H1 (cell line): Measurements from ENCODE around the gene SNCAIP. TPM values are rescaled to one million over a fixed set of nuclear protein-coding genes. Genes with fewer than 3 reads are reported as not detected.

Experiments
- CTCF ChIA-PET: fragments of 300-600 bp; sonication (Branson Sonifier 250); formaldehyde crosslinking; loops from one replicate; lab custom pipeline; 2021; ENCODE audit not compliant: partially characterized antibody; lab: Charles Lee
- POLR2A ChIA-PET: fragments of 300-600 bp; sonication (Branson Sonifier 250); formaldehyde crosslinking; loops from one replicate; lab custom pipeline; 2021; ENCODE audit warnings: inconsistent platforms; ENCODE audit not compliant: partially characterized antibody; lab: Charles Lee
- DNase-seq, 2 experiments: peaks; one replicate each; pipeline versions ENCODE4 v3.0.0 to v3.0.0-alpha.2; 2010 to 2022; ENCODE audit warnings: low spot score in 2 of 2, low read depth in 1 of 2, mixed read lengths in 1 of 2
- FAIRE-seq: peaks from 2 replicates; lab custom pipeline; 2011; peaks lifted over from hg19 to GRCh38; lab: Jason Lieb, UNC
- H2AFZ ChIP-seq: 2 replicates; pipeline ENCODE4 v1.8.1; 2012; ENCODE audit warnings: low read length, inconsistent platforms
- H2AK5ac ChIP-seq: 2 replicates; pipeline ENCODE4 v1.6.1; 2013; ENCODE audit warnings: low read depth, low read length
- H2BK120ac ChIP-seq: replicated peaks from 2 replicates; pipeline ENCODE3; 2013; ENCODE audit warnings: low read depth, low read length, inconsistent platforms
- H2BK12ac ChIP-seq: 2 replicates; pipeline ENCODE4 v1.6.1; 2013; ENCODE audit warnings: low read depth, low read length
- H2BK15ac ChIP-seq: 2 replicates; pipeline ENCODE4 v1.6.1; 2013; ENCODE audit warnings: low read length
- H2BK20ac ChIP-seq: 2 replicates; pipeline ENCODE4 v1.6.1; 2013; ENCODE audit warnings: low read length
- H2BK5ac ChIP-seq: 2 replicates; pipeline ENCODE4 v1.6.1; 2013; ENCODE audit warnings: low read depth, low read length
- H3K14ac ChIP-seq: 2 replicates; pipeline ENCODE4 v1.6.1; 2013; ENCODE audit warnings: inconsistent platforms; ENCODE audit not compliant: insufficient read length
- H3K18ac ChIP-seq: 2 replicates; pipeline ENCODE4 v1.6.1; 2013; ENCODE audit warnings: low read length; ENCODE audit errors: extremely low read depth
- H3K23ac ChIP-seq: 2 replicates; pipeline ENCODE4 v1.6.1; 2013; ENCODE audit warnings: inconsistent platforms; ENCODE audit not compliant: insufficient read length
- H3K23me2 ChIP-seq: 2 replicates; pipeline ENCODE4 v1.6.1; 2013; ENCODE audit warnings: low read depth, low read length
- H3K27ac ChIP-seq: 2 replicates; pipeline ENCODE4 v1.6.1; 2011; ENCODE audit warnings: low read depth, low read length, inconsistent platforms
- H3K27me3 ChIP-seq, 4 experiments: replicated peaks in 1 of 4; 1 replicate in 1 of 4; 2 replicates in 3 of 4; pipeline versions ENCODE4 v1.6.1 to v1.8.1; 2011 to 2013; ENCODE audit warnings: low read length in 3 of 4, mild to moderate bottlenecking in 3 of 4, inconsistent platforms in 2 of 4, mixed read lengths in 2 of 4, moderate library complexity in 1 of 4; ENCODE audit not compliant: control insufficient read depth in 3 of 4, insufficient read depth in 3 of 4; ENCODE audit errors: extremely low read depth in 1 of 4
- H3K36me3 ChIP-seq, 4 experiments: 2 replicates each; pipeline versions ENCODE4 v1.6.1 to v1.8.1; 2011 to 2013; ENCODE audit warnings: mild to moderate bottlenecking in 4 of 4, low read length in 3 of 4, moderate library complexity in 2 of 4, control low read depth in 1 of 4, inconsistent platforms in 1 of 4; ENCODE audit not compliant: insufficient read depth in 4 of 4, control insufficient read depth in 2 of 4
- H3K4ac ChIP-seq: replicated peaks from 2 replicates; pipeline ENCODE3; 2013; ENCODE audit warnings: low read length, low read depth, mixed read lengths, inconsistent platforms; ENCODE audit not compliant: insufficient read length
- H3K4me1 ChIP-seq, 4 experiments: replicated peaks in 1 of 4; 1 replicate in 1 of 4; 2 replicates in 3 of 4; pipeline versions ENCODE4 v1.6.1 to v1.8.1; 2011 to 2013; ENCODE audit warnings: low read length in 3 of 4, inconsistent platforms in 2 of 4, mixed read lengths in 1 of 4; ENCODE audit not compliant: insufficient read depth in 4 of 4, control insufficient read depth in 3 of 4
- H3K4me2 ChIP-seq, 2 experiments: 2 replicates each; pipeline versions ENCODE4 v1.6.1 to v1.8.1; 2011 to 2013; ENCODE audit warnings: low read depth in 2 of 2, low read length in 2 of 2, control low read depth in 1 of 2, inconsistent platforms in 1 of 2, mild to moderate bottlenecking in 1 of 2; ENCODE audit not compliant: insufficient read depth in 1 of 2
- H3K4me3 ChIP-seq, 4 experiments: fragments of 200-600, 300-600 bp in 1 of 4; sonication (generic), shearing (Covaris generic), sonication (Bioruptor Twin) in 1 of 4; 2 replicates each; pipeline versions ENCODE4 v1.5.1 to v1.8.1; 2011 to 2016; ENCODE audit warnings: low read length in 4 of 4, low read depth in 3 of 4, control low read depth in 2 of 4, inconsistent platforms in 2 of 4, mild to moderate bottlenecking in 2 of 4, mixed read lengths in 1 of 4, moderate library complexity in 1 of 4; ENCODE audit not compliant: insufficient read depth in 2 of 4; ENCODE audit errors: extremely low read depth in 1 of 4
- H3K56ac ChIP-seq: replicated peaks from 2 replicates; pipeline ENCODE3; 2013; ENCODE audit warnings: low read depth, mild to moderate bottlenecking, mixed read lengths, low read length, inconsistent platforms; ENCODE audit not compliant: insufficient read length
- H3K79me1 ChIP-seq: 2 replicates; pipeline ENCODE4 v1.6.1; 2013; ENCODE audit warnings: low read depth, low read length, control low read depth
- H3K79me2 ChIP-seq, 2 experiments: 2 replicates each; pipeline versions ENCODE4 v1.6.1 to v1.8.1; 2012 to 2013; ENCODE audit warnings: low read length in 2 of 2, mild to moderate bottlenecking in 2 of 2, inconsistent platforms in 1 of 2; ENCODE audit not compliant: insufficient read depth in 2 of 2, control insufficient read depth in 1 of 2
- H3K9ac ChIP-seq, 4 experiments: replicated peaks in 1 of 4; 1 replicate in 1 of 4; 2 replicates in 3 of 4; pipeline versions ENCODE4 v1.6.1 to v1.8.1; 2011 to 2013; ENCODE audit warnings: low read depth in 3 of 4, low read length in 3 of 4, control low read depth in 2 of 4, mild to moderate bottlenecking in 2 of 4, moderate library complexity in 2 of 4, inconsistent platforms in 1 of 4; ENCODE audit errors: extremely low read depth in 1 of 4
- H3K9me3 ChIP-seq, 2 experiments: 2 replicates each; pipeline versions ENCODE4 v1.6.1 to v1.8.1; 2012 to 2013; ENCODE audit warnings: mild to moderate bottlenecking in 2 of 2, moderate library complexity in 2 of 2, control low read depth in 1 of 2, inconsistent platforms in 1 of 2, low read depth in 1 of 2, low read length in 1 of 2, mixed read lengths in 1 of 2; ENCODE audit not compliant: insufficient read depth in 2 of 2
- H4K20me1 ChIP-seq, 2 experiments: replicated peaks in 1 of 2; 2 replicates each; pipeline versions ENCODE3 to v1.8.1; 2011 to 2013; ENCODE audit warnings: inconsistent platforms in 2 of 2, low read length in 2 of 2, mild to moderate bottlenecking in 1 of 2; ENCODE audit not compliant: insufficient read depth in 2 of 2, control insufficient read depth in 1 of 2
- H4K5ac ChIP-seq: 2 replicates; pipeline ENCODE4 v1.6.1; 2013; ENCODE audit warnings: low read length, low read depth, mixed read lengths, inconsistent platforms; ENCODE audit not compliant: insufficient read length
- H4K8ac ChIP-seq: 2 replicates; pipeline ENCODE4 v1.8.0; 2013; ENCODE audit warnings: mild to moderate bottlenecking, moderate library complexity, low read length, inconsistent platforms; ENCODE audit not compliant: insufficient read depth; ENCODE audit errors: extremely low read depth
- H4K91ac ChIP-seq: replicated peaks from 2 replicates; pipeline ENCODE3; 2013; ENCODE audit warnings: low read length, mixed read lengths, inconsistent platforms; ENCODE audit not compliant: insufficient read length
- CHD2 ChIP-seq: IDR thresholded peaks from 2 replicates; pipeline ENCODE4 v1.6.1; 2012; ENCODE audit warnings: low read length, improper control_type of control experiment
- CTCF ChIP-seq, 3 experiments: IDR thresholded peaks; 1 replicate in 2 of 3; 2 replicates in 1 of 3; pipeline versions ENCODE4 v1.5.1 to v1.6.1; 2011; ENCODE audit warnings: low read length in 3 of 3, mild to moderate bottlenecking in 3 of 3, inconsistent platforms in 2 of 3, low read depth in 1 of 3, moderate library complexity in 1 of 3; ENCODE audit not compliant: insufficient read depth in 1 of 3; ENCODE audit errors: control extremely low read depth in 1 of 3
- JUND ChIP-seq: IDR thresholded peaks from 2 replicates; pipeline ENCODE4 v1.6.1; 2011; ENCODE audit warnings: mild to moderate bottlenecking, improper control_type of control experiment, low read length
- MAX ChIP-seq: IDR thresholded peaks from 2 replicates; pipeline ENCODE4 v1.6.1; 2012; ENCODE audit warnings: inconsistent platforms
- RAD21 ChIP-seq, 2 experiments: IDR thresholded peaks in 1 of 2; conservative IDR thresholded peaks in 1 of 2; 2 replicates each; pipeline ENCODE4 v1.6.1; 2011; ENCODE audit warnings: low read depth in 2 of 2, low read length in 2 of 2, improper control_type of control experiment in 1 of 2, inconsistent platforms in 1 of 2, mild to moderate bottlenecking in 1 of 2, moderate library complexity in 1 of 2
- SIN3A ChIP-seq, 2 experiments: IDR thresholded peaks in 1 of 2; conservative IDR thresholded peaks in 1 of 2; 2 replicates each; pipeline ENCODE4 v1.6.1; 2011 to 2012; ENCODE audit warnings: low read length in 2 of 2, improper control_type of control experiment in 1 of 2, low read depth in 1 of 2, mild to moderate bottlenecking in 1 of 2
- WGBS, 2 experiments: shearing (Covaris generic) in 1 of 2; methylation state at CpG; one replicate each; pipeline versions ENCODE4 v1.1.6 to v1.1.7; 2013 to 2015; ENCODE audit warnings: low lambda C conversion rate in 2 of 2, mixed read lengths in 2 of 2, inconsistent platforms in 1 of 2, low coverage in 1 of 2, missing lambda C conversion rate in 1 of 2; ENCODE audit not compliant: insufficient replicate concordance in 2 of 2, insufficient coverage in 1 of 2, insufficient read length in 1 of 2; ENCODE audit errors: extremely low coverage in 1 of 2, missing lambda C conversion rate in 1 of 2; 5-methylcytosine and 5-hydroxymethylcytosine counted together
- polyA plus RNA-seq, 7 experiments: library from polyadenylated mRNA; depleted of rRNA in 3 of 7; stranded (reverse) in 5 of 7; unstranded in 2 of 7; fragments of >200 nt in 5 of 7; fragments of 200-250 nt in 2 of 7; gene quantifications; 1 replicate in 5 of 7; 2 replicates in 1 of 7; 4 replicates in 1 of 7; pipeline versions ENCODE4 v1.2.1 to v1.2.3, GENCODE V29; 2011 to 2013; ENCODE audit warnings: missing spikeins in 2 of 7, mixed read lengths in 2 of 7
- total RNA-seq: library from RNA; stranded (reverse); fragmentation: NEBNext Ultra II Directional; extraction: Animal tissue kit (Norgen Biotek cat#: 25700); gene quantifications from 2 replicates; pipeline ENCODE4 v1.2.1, GENCODE V29; 2021

SNCAIP gene
- total and polyA plus RNA-seq, 2 of the 8 experiments (the other 6 are each of a cell fraction or from before 2014, with no cell fraction given), result 3.9 to 9.0 TPM

- Histone ChIP-seq H3K27ac (no peak overlapping the region), H3K79me2 (no peaks in the 10 kb centered on the region), H3K36me3 (no peaks in the 10 kb centered on the region), H2BK120ac (no peak overlapping the region), H3K14ac (no peak overlapping the region), H2AFZ (peak overlapping the region; percentile 12; the same call in 1 of the 2 replicates), H3K4me1 (peaks cover 0 to 2% (median 1%) of the 10 kb centered on the region in 4 experiments; a peak in 2 of 7 replicates), H2BK5ac (no peak overlapping the region), H4K8ac (no peak overlapping the region), H4K5ac (no peak overlapping the region), H3K23me2 (no peaks in the 10 kb centered on the region), H2BK12ac (no peak overlapping the region), H3K56ac (no peak overlapping the region), H2BK15ac (no peak overlapping the region), H2BK20ac (no peak overlapping the region), H3K4me3 (no peak overlapping the region), H2AK5ac (no peak overlapping the region), H3K9me3 (no peaks in the 10 kb centered on the region), H4K20me1 (no peaks in the 10 kb centered on the region), H3K79me1 (no peaks in the 10 kb centered on the region; the same call in 1 of the 2 replicates), H3K9ac (no peak overlapping the region), H3K18ac (no peak overlapping the region), H3K4me2 (no peak overlapping the region), H4K91ac (peak overlapping the region; percentile 2), H3K27me3 (no peaks in the 10 kb centered on the region), H3K23ac (no peak overlapping the region), H3K4ac (no peak overlapping the region)
- ChIA-PET CTCF (interaction anchor here (0.7 to 4.0 kb wide), 27 partner anchors 9 to 1057 kb away, joined by 3 to 56 read pairs (median 4); no protein-coding TSS in a partner anchor), POLR2A (interaction anchor here (0.7 kb wide), 1 partner anchor 8 kb away, joined by 3 read pairs; no protein-coding TSS in a partner anchor)
- WGBS, 2 experiments, result 42% methylated on average over 7 of the region's 7 CpGs; no CpG with 5 or more reads in 1 of the 2 experiments
- peak; percentile 54 to 60 for DNase-seq
- peak; percentile 82 to 92 (median 88) for TF ChIP-seq CTCF (IDR thresholded peaks at IDR 0.05; ENCODE audit: control extremely low read depth in 1 of 3, insufficient read depth in 1 of 3, low read depth in 1 of 3, low read length in 3 of 3)
- 0 out of 2 replicates have a peak, but pooled peaks have one; percentile 3 for TF ChIP-seq JUND
- no peak for TF ChIP-seq CHD2
- no peak for TF ChIP-seq SIN3A (conservative IDR thresholded peaks at IDR 0.05 in 1 of 2, IDR thresholded peaks at IDR 0.05 in 1 of 2; ENCODE audit: low read depth in 1 of 2, low read length in 2 of 2)
- TF ChIP-seq MAX, result peak; percentile 37; the same call in 1 of the 2 replicates
- TF ChIP-seq RAD21 (IDR thresholded peaks at IDR 0.05 in 1 of 2, conservative IDR thresholded peaks at IDR 0.05 in 1 of 2; ENCODE audit: low read depth in 2 of 2, low read length in 2 of 2), result peak; percentile 93 to 94
- FAIRE-seq, result peak; percentile 96
These were observed 103.2 kb downstream of the SNCAIP start for GRCh38 chr5:122415030-122415800.
